ENCODE measurements around the gene UVRAG. TPM values are rescaled to one million over a fixed set of nuclear protein-coding genes. Genes with fewer than 3 reads are reported as not detected.
A peak's percentile ranks its signal among the peaks of the same experiment; 100 is the strongest.

The UVRAG gene
- total and polyA plus RNA-seq, 2 donors = 16.4 to 36.6 TPM

GRCh38 chr11:76153571-76153923 lies 338.5 kb downstream of the UVRAG start:
- no peaks in the 10 kb centered on the region for H3K36me3 ChIP-seq (ENCODE audit: insufficient read depth)
- H3K4me1 ChIP-seq (ENCODE audit: insufficient read depth) = no peaks in the 10 kb centered on the region
- no peak for DNase-seq (ENCODE audit: extremely low spot score)
- no peak overlapping the region for H3K27ac ChIP-seq (ENCODE audit: low read depth)
- 83% methylated on average over 6 of the region's 6 CpGs for WGBS
- no peak overlapping the region for H3K4me3 ChIP-seq (ENCODE audit: low read depth, low read length)

GRCh38 chr11:76155500-76156227 lies 340.7 kb downstream of the UVRAG start:
- no peak overlapping the region for H3K27ac ChIP-seq (ENCODE audit: low read depth)
- H3K36me3 ChIP-seq (ENCODE audit: insufficient read depth) = no peaks in the 10 kb centered on the region
- no peak for DNase-seq (ENCODE audit: extremely low spot score)
- no peak overlapping the region for H3K4me3 ChIP-seq (ENCODE audit: low read depth, low read length)
- H3K4me1 ChIP-seq (ENCODE audit: insufficient read depth) = no peaks in the 10 kb centered on the region
- 87% methylated on average over 11 of the region's 11 CpGs for WGBS

- peaks cover 1% of the 10 kb centered on the region for H3K4me1 ChIP-seq (ENCODE audit: insufficient read depth)
- H3K27ac ChIP-seq (ENCODE audit: low read depth) = no peak overlapping the region
- no peak overlapping the region for H3K4me3 ChIP-seq (ENCODE audit: low read depth, low read length)
- WGBS = 83% methylated on average over 12 of the region's 12 CpGs
- H3K36me3 ChIP-seq (ENCODE audit: insufficient read depth) = no peaks in the 10 kb centered on the region
- no peak for DNase-seq (ENCODE audit: extremely low spot score)
These were observed 342.0 kb downstream of the UVRAG start for GRCh38 chr11:76156971-76157427.

- peaks cover 1% of the 10 kb centered on the region for H3K4me1 ChIP-seq (ENCODE audit: insufficient read depth)
- H3K4me3 ChIP-seq (ENCODE audit: low read depth, low read length) = no peak overlapping the region
- WGBS = 78% methylated on average over 7 of the region's 7 CpGs
- H3K27ac ChIP-seq (ENCODE audit: low read depth) = no peak overlapping the region
- no peak for DNase-seq (ENCODE audit: extremely low spot score)
- no peaks in the 10 kb centered on the region for H3K36me3 ChIP-seq (ENCODE audit: insufficient read depth)
These were observed 342.9 kb downstream of the UVRAG start for GRCh38 chr11:76157891-76158290.

GRCh38 chr11:76158394-76159302 lies 343.6 kb downstream of the UVRAG start:
- Histone ChIP-seq H3K27ac (ENCODE audit: low read depth) (no peak overlapping the region), H3K4me3 (ENCODE audit: low read depth, low read length) (no peak overlapping the region), H3K4me1 (ENCODE audit: insufficient read depth) (peaks cover 1% of the 10 kb centered on the region), H3K36me3 (ENCODE audit: insufficient read depth) (no peaks in the 10 kb centered on the region)
- no peak for DNase-seq (ENCODE audit: extremely low spot score)
- WGBS = 83% methylated on average over 24 of the region's 24 CpGs

- no peak for DNase-seq (ENCODE audit: extremely low spot score)
- 87% methylated on average over 14 of the region's 14 CpGs for WGBS
- Histone ChIP-seq H3K4me1 (ENCODE audit: insufficient read depth) (peaks cover 1% of the 10 kb centered on the region), H3K36me3 (ENCODE audit: insufficient read depth) (no peaks in the 10 kb centered on the region), H3K4me3 (ENCODE audit: low read depth, low read length) (no peak overlapping the region), H3K27ac (ENCODE audit: low read depth) (no peak overlapping the region)
These were observed 344.4 kb downstream of the UVRAG start for GRCh38 chr11:76159303-76159937.

GRCh38 chr11:76159983-76160661 lies 345.1 kb downstream of the UVRAG start:
- no peaks in the 10 kb centered on the region for H3K36me3 ChIP-seq (ENCODE audit: insufficient read depth)
- WGBS = 88% methylated on average over 14 of the region's 14 CpGs
- H3K4me3 ChIP-seq (ENCODE audit: low read depth, low read length) = no peak overlapping the region
- H3K4me1 ChIP-seq (ENCODE audit: insufficient read depth) = peaks cover 1% of the 10 kb centered on the region
- no peak overlapping the region for H3K27ac ChIP-seq (ENCODE audit: low read depth)
- no peak for DNase-seq (ENCODE audit: extremely low spot score)

GRCh38 chr11:76160856-76161255 lies 345.8 kb downstream of the UVRAG start:
- no peak for DNase-seq (ENCODE audit: extremely low spot score)
- no peaks in the 10 kb centered on the region for H3K36me3 ChIP-seq (ENCODE audit: insufficient read depth)
- no peak overlapping the region for H3K4me3 ChIP-seq (ENCODE audit: low read depth, low read length)
- H3K4me1 ChIP-seq (ENCODE audit: insufficient read depth) = peaks cover 1% of the 10 kb centered on the region
- 83% methylated on average over 8 of the region's 8 CpGs for WGBS
- H3K27ac ChIP-seq (ENCODE audit: low read depth) = no peak overlapping the region

- 12% methylated on average over 24 of the region's 24 CpGs for WGBS
- H3K36me3 ChIP-seq (ENCODE audit: insufficient read depth) = no peaks in the 10 kb centered on the region
- H3K4me1 ChIP-seq (ENCODE audit: insufficient read depth) = peaks cover 1% of the 10 kb centered on the region
- H3K27ac ChIP-seq (ENCODE audit: low read depth) = no peak overlapping the region
- no peak overlapping the region for H3K4me3 ChIP-seq (ENCODE audit: low read depth, low read length)
- DNase-seq (ENCODE audit: extremely low spot score) = peak; percentile 54
These were observed 346.4 kb downstream of the UVRAG start for GRCh38 chr11:76161261-76161961.

GRCh38 chr11:76162336-76163288 lies 347.6 kb downstream of the UVRAG start:
- no peak for DNase-seq (ENCODE audit: extremely low spot score)
- no peak overlapping the region for H3K4me3 ChIP-seq (ENCODE audit: low read depth, low read length)
- no peak overlapping the region for H3K27ac ChIP-seq (ENCODE audit: low read depth)
- WGBS = 93% methylated on average over 15 of the region's 15 CpGs
- no peaks in the 10 kb centered on the region for H3K36me3 ChIP-seq (ENCODE audit: insufficient read depth)
- peaks cover 1% of the 10 kb centered on the region for H3K4me1 ChIP-seq (ENCODE audit: insufficient read depth)

- no peaks in the 10 kb centered on the region for H3K36me3 ChIP-seq (ENCODE audit: insufficient read depth)
- no peak for DNase-seq (ENCODE audit: extremely low spot score)
- no peak overlapping the region for H3K27ac ChIP-seq (ENCODE audit: low read depth)
- no peak overlapping the region for H3K4me3 ChIP-seq (ENCODE audit: low read depth, low read length)
- H3K4me1 ChIP-seq (ENCODE audit: insufficient read depth) = peaks cover 1% of the 10 kb centered on the region
- WGBS = 93% methylated on average over 11 of the region's 11 CpGs
These were observed 348.4 kb downstream of the UVRAG start for GRCh38 chr11:76163289-76163880.

- no peak for DNase-seq (ENCODE audit: extremely low spot score)
- H3K27ac ChIP-seq (ENCODE audit: low read depth) = no peak overlapping the region
- no peak overlapping the region for H3K4me3 ChIP-seq (ENCODE audit: low read depth, low read length)
- WGBS = 91% methylated on average over 13 of the region's 13 CpGs
- H3K4me1 ChIP-seq (ENCODE audit: insufficient read depth) = peaks cover 1% of the 10 kb centered on the region
- no peaks in the 10 kb centered on the region for H3K36me3 ChIP-seq (ENCODE audit: insufficient read depth)
These were observed 349.1 kb downstream of the UVRAG start for GRCh38 chr11:76164081-76164480.
